NT2/D1 (cell line): ENCODE results near the gene ADAMTS16.

Source experiments
- DNase-seq: peaks from one replicate; pipeline ENCODE4 v3.0.0-alpha.2; 2011; ENCODE audit warnings: low read depth, low spot score
- H3K27me3 ChIP-seq: 2 replicates; pipeline ENCODE4 v1.6.0; 2011; ENCODE audit warnings: mild to moderate bottlenecking; ENCODE audit not compliant: insufficient read length, insufficient read depth
- H3K36me3 ChIP-seq: 2 replicates; pipeline ENCODE4 v1.6.1; 2011; ENCODE audit warnings: mild to moderate bottlenecking, low read length, mixed read lengths; ENCODE audit not compliant: insufficient read depth, insufficient read length
- H3K4me1 ChIP-seq: 2 replicates; pipeline ENCODE4 v1.5.1; 2011; ENCODE audit not compliant: insufficient read depth, insufficient read length
- H3K4me3 ChIP-seq: 2 replicates; pipeline ENCODE4 v1.5.1; 2011; ENCODE audit warnings: low read depth; ENCODE audit not compliant: insufficient read length
- H3K9ac ChIP-seq: 2 replicates; pipeline ENCODE4 v1.6.0; 2011; ENCODE audit warnings: low read depth; ENCODE audit not compliant: insufficient read length
- H3K9me3 ChIP-seq: 2 replicates; pipeline ENCODE4 v1.5.1; 2011; ENCODE audit warnings: mild to moderate bottlenecking, low read length; ENCODE audit not compliant: insufficient read depth
- SUZ12 ChIP-seq: IDR thresholded peaks from 2 replicates; pipeline ENCODE4 v1.6.1; 2011; ENCODE audit not compliant: insufficient read length, insufficient read depth; ENCODE audit errors: extremely low read depth
- YY1 ChIP-seq: IDR thresholded peaks from 2 replicates; pipeline ENCODE4 v1.6.1; 2011; ENCODE audit not compliant: insufficient read length, insufficient read depth
- ZNF274 ChIP-seq: IDR thresholded peaks from 2 replicates; pipeline ENCODE4 v1.6.1; 2011; ENCODE audit warnings: mild to moderate bottlenecking, low read depth, low read length

The ADAMTS16 gene

DNA sequence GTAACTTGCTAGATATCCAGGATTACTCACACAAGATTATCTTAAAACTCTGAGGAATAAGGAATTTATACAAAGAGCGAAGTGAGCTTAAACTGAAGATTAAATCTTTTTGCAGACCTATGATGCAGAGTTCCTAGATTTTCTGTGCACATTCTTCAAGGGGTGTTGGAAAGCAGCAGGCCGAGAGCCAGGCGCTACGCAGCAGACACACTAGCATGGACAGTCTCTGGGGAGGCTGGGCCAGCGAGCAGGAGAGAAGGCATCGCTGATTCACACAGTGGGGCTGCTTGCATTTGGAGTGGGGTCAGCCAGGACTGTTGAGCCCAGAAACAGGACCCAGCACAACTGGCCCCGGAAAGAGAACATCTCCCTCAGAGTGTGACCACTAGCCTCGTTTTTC lies 136.3 kb downstream of the ADAMTS16 start:
- Histone ChIP-seq H3K4me1 (no peaks in the 10 kb centered on the region), H3K36me3 (no peaks in the 10 kb centered on the region), H3K4me3 (no peak overlapping the region), H3K9ac (no peak overlapping the region), H3K9me3 (no peaks in the 10 kb centered on the region), H3K27me3 (no peaks in the 10 kb centered on the region)
- DNase-seq, result no peak
- TF ChIP-seq YY1, result no peak
- TF ChIP-seq SUZ12, result no peak
- no peak for TF ChIP-seq ZNF274

- no peaks in the 10 kb centered on the region for H3K27me3 ChIP-seq
- no peaks in the 10 kb centered on the region for H3K36me3 ChIP-seq
- no peaks in the 10 kb centered on the region for H3K9me3 ChIP-seq
- H3K9ac ChIP-seq, result no peak overlapping the region
- H3K4me3 ChIP-seq, result no peak overlapping the region
- no peak for DNase-seq
- no peaks in the 10 kb centered on the region for H3K4me1 ChIP-seq
- TF ChIP-seq SUZ12 (no peak), ZNF274 (no peak), YY1 (no peak)
Observed at GRCh38 chr5:5276951-5277517, 136.9 kb downstream of the ADAMTS16 start.

- H3K9ac ChIP-seq, result no peak overlapping the region
- no peak overlapping the region for H3K4me3 ChIP-seq
- no peaks in the 10 kb centered on the region for H3K36me3 ChIP-seq
- H3K4me1 ChIP-seq, result no peaks in the 10 kb centered on the region
- DNase-seq, result no peak
- H3K27me3 ChIP-seq, result no peaks in the 10 kb centered on the region
- TF ChIP-seq SUZ12 (no peak), ZNF274 (no peak), YY1 (no peak)
- H3K9me3 ChIP-seq, result no peaks in the 10 kb centered on the region
Observed at GRCh38 chr5:5278201-5278814, 138.2 kb downstream of the ADAMTS16 start.

DNA sequence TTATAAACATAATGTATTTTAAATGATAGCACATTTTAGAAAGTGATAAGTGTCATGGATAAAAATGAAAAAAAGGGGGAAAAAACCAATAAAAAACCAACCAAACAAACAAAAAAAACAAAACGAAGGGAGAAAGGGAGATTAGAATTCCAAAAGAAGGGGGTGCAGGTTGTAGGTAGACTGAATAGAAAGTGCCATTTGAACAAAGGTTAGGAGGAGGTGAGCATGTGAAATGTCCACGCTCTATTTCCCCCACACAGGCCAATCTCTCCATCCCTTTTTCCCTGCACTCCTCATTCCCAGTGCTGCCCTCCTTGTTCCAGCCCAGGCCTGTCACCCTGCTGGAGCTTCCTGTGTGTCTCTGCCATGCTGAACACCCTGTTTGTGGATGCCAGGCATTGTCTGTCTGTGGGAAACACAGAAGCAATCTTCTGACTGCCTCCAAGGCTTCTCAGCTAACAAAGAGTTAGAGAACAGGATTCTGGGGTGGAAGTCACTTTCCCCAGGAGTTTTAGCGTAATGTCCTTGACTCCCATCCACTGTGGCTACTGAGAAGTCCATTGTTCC lies 138.8 kb downstream of the ADAMTS16 start:
- no peak overlapping the region for H3K9ac ChIP-seq
- no peaks in the 10 kb centered on the region for H3K4me1 ChIP-seq
- no peaks in the 10 kb centered on the region for H3K9me3 ChIP-seq
- TF ChIP-seq ZNF274 (no peak), SUZ12 (no peak), YY1 (no peak)
- no peaks in the 10 kb centered on the region for H3K36me3 ChIP-seq
- no peak overlapping the region for H3K4me3 ChIP-seq
- H3K27me3 ChIP-seq, result no peaks in the 10 kb centered on the region
- no peak for DNase-seq

DNA sequence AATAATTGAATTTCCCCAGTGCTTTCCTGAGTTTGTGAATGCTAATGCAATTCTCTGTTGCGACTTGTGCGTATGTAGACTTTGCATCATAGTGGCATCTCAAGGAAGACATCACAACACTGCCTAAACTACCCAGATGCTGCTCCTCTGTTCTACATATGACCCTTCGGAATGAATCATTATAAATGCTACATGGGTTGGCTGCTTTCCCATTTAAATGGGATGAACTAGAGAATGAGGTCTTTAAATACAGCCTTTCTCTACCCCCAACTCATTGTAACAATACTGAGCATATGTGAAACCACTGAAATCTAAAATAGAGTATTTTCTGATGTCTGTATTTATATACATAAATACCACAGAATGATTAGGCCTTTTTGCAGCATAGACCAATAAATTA lies 145.8 kb downstream of the ADAMTS16 start:
- Histone ChIP-seq H3K4me1 (no peaks in the 10 kb centered on the region), H3K9ac (no peak overlapping the region), H3K27me3 (no peaks in the 10 kb centered on the region), H3K36me3 (no peaks in the 10 kb centered on the region), H3K9me3 (no peaks in the 10 kb centered on the region), H3K4me3 (no peak overlapping the region)
- DNase-seq, result no peak
- TF ChIP-seq ZNF274, result no peak
- TF ChIP-seq SUZ12, result no peak
- TF ChIP-seq YY1, result no peak

DNA sequence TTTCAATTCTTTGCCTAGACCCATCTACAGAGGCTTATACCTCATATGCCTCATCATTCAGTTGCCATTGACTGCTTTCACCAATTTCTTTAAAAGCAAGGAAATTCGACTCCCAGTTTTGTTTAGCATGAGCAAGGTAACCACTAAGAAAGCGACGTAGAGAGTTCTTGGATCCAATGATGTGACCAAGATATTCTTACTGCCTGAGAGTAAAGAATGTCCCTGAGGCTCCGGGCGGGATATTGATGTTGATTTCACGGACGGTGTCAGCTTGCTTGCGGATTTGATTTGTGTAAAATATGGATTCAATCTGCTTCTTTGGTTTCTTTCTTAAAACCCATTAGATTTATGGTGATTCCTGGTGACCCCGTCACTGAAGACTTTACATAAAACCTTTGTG lies 147.3 kb downstream of the ADAMTS16 start:
- Histone ChIP-seq H3K4me3 (no peak overlapping the region), H3K9me3 (no peaks in the 10 kb centered on the region), H3K4me1 (no peaks in the 10 kb centered on the region), H3K9ac (no peak overlapping the region), H3K36me3 (no peaks in the 10 kb centered on the region), H3K27me3 (no peaks in the 10 kb centered on the region)
- DNase-seq, result no peak
- TF ChIP-seq SUZ12 (no peak), ZNF274 (no peak), YY1 (no peak)

- Histone ChIP-seq H3K9me3 (no peaks in the 10 kb centered on the region), H3K36me3 (no peaks in the 10 kb centered on the region), H3K27me3 (no peaks in the 10 kb centered on the region), H3K4me1 (no peaks in the 10 kb centered on the region), H3K4me3 (no peak overlapping the region), H3K9ac (no peak overlapping the region)
- DNase-seq, result no peak
- TF ChIP-seq YY1 (no peak), ZNF274 (no peak), SUZ12 (no peak)
Observed at GRCh38 chr5:5288201-5288600, 148.1 kb downstream of the ADAMTS16 start.
